OCI-LY7 (cell line): ENCODE results near the gene SEC14L1. TPM values are rescaled to one million over a fixed set of nuclear protein-coding genes. Genes with fewer than 3 reads are reported as not detected.

ENCODE experiments used
- BruUV-seq: library from RNA; stranded (reverse); fragments of 400-500 nt; replicated peaks from 2 replicates; lab custom pipeline; 2021; lab: Mats Ljungman, UMichigan
- CTCF ChIA-PET: fragments of 300-600 bp; sonication (Branson Sonifier 250); formaldehyde crosslinking; loops from one replicate; lab custom pipeline; 2022; ENCODE audit warnings: antibody characterized with exemption; ENCODE audit not compliant: unreplicated experiment; lab: Charles Lee
- POLR2A ChIA-PET: fragments of 300-600 bp; sonication (Branson Sonifier 250); formaldehyde crosslinking; loops from one replicate; lab custom pipeline; 2022; ENCODE audit warnings: antibody characterized with exemption; lab: Charles Lee
- DNase-seq: peaks from one replicate; pipeline ENCODE4 v3.0.0-alpha.2; 2015; ENCODE audit warnings: low spot score
- H2AFZ ChIP-seq: fragments of 200-600 bp; sonication (generic), shearing (Covaris generic); 2 replicates; pipeline ENCODE4 v1.6.1; 2014; ENCODE audit warnings: mild to moderate bottlenecking, antibody characterized with exemption, low read length, moderate library complexity
- H3K27ac ChIP-seq: fragments of 200-600 bp; sonication (generic); 2 replicates; pipeline ENCODE4 v1.5.1; 2014; ENCODE audit warnings: mixed run types, low read depth, mild to moderate bottlenecking, moderate library complexity, low read length, inconsistent platforms; ENCODE audit not compliant: poor library complexity, severe bottlenecking
- H3K36me3 ChIP-seq: fragments of 200-600 bp; sonication (generic); 2 replicates; pipeline ENCODE4 v1.6.1; 2014; ENCODE audit warnings: mild to moderate bottlenecking, antibody characterized with exemption, low read length, moderate library complexity, mixed read lengths; ENCODE audit not compliant: insufficient read depth
- H3K4me1 ChIP-seq: fragments of 200-600 bp; sonication (generic); 2 replicates; pipeline ENCODE4 v1.5.1; 2014; ENCODE audit warnings: mild to moderate bottlenecking, low read length; ENCODE audit not compliant: insufficient read depth, poor library complexity, severe bottlenecking
- H3K4me2 ChIP-seq: fragments of 200-600 bp; sonication (generic); 2 replicates; pipeline ENCODE4 v1.6.1; 2014; ENCODE audit warnings: mild to moderate bottlenecking, low read length
- H3K4me3 ChIP-seq: fragments of 200-600 bp; sonication (generic); 2 replicates; pipeline ENCODE4 v1.5.1; 2014; ENCODE audit warnings: mild to moderate bottlenecking, low read depth, low read length; ENCODE audit not compliant: poor library complexity, severe bottlenecking
- H3K79me2 ChIP-seq: fragments of 200-600 bp; sonication (generic); 2 replicates; pipeline ENCODE4 v1.6.1; 2016; ENCODE audit warnings: low read depth, mild to moderate bottlenecking, low read length, moderate library complexity, mixed read lengths; ENCODE audit not compliant: insufficient read depth
- H3K9me2 ChIP-seq: fragments of 200-600 bp; sonication (generic); 2 replicates; pipeline ENCODE4 v1.6.1; 2016; ENCODE audit warnings: mild to moderate bottlenecking, low read length, mixed read lengths; ENCODE audit not compliant: insufficient read depth
- H3K9me3 ChIP-seq: fragments of 200-600 bp; sonication (generic); 2 replicates; pipeline ENCODE4 v1.6.1; 2014; ENCODE audit warnings: mild to moderate bottlenecking, mixed run types, low read length, mixed read lengths
- H4K20me1 ChIP-seq: fragments of 200-600 bp; sonication (generic); 2 replicates; pipeline ENCODE4 v1.6.1; 2014; ENCODE audit warnings: mild to moderate bottlenecking, antibody characterized with exemption, low read length, moderate library complexity, mixed read lengths; ENCODE audit not compliant: insufficient read depth
- EZH2phosphoT487 ChIP-seq: fragments of 200-600 bp; sonication (generic); IDR thresholded peaks from 2 replicates; pipeline ENCODE4 v1.6.1; 2018; ENCODE audit warnings: low read depth, borderline replicate concordance, mild to moderate bottlenecking, mixed run types, antibody characterized with exemption, low read length, moderate library complexity, mixed read lengths
- intact Hi-C: fragments of 100-400 bp; cut with micrococcal nuclease; formaldehyde crosslinking; loops from one replicate; pipeline ENCODE4 v1.10.0; 2022; ENCODE audit not compliant: unreplicated experiment
- total RNA-seq, 2 experiments: library from RNA; depleted of rRNA in 1 of 2; stranded (reverse); fragments of >200 nt in 1 of 2; shearing (Covaris generic) in 1 of 2; gene quantifications; 2 replicates each; pipeline ENCODE4 v1.2.3, GENCODE V29; 2014 to 2022
- TF ChIP-seq, protein P1 (sequence below): fragments of 200-600 bp; sonication (generic); conservative IDR thresholded peaks from 2 replicates; pipeline ENCODE4 v1.5.1; 2014; ENCODE audit warnings: mild to moderate bottlenecking, antibody characterized with exemption, low read length, moderate library complexity, mixed read lengths

The SEC14L1 gene
- total RNA-seq, 2 experiments from 2014 or later, result 137 to 227 TPM

DNA sequence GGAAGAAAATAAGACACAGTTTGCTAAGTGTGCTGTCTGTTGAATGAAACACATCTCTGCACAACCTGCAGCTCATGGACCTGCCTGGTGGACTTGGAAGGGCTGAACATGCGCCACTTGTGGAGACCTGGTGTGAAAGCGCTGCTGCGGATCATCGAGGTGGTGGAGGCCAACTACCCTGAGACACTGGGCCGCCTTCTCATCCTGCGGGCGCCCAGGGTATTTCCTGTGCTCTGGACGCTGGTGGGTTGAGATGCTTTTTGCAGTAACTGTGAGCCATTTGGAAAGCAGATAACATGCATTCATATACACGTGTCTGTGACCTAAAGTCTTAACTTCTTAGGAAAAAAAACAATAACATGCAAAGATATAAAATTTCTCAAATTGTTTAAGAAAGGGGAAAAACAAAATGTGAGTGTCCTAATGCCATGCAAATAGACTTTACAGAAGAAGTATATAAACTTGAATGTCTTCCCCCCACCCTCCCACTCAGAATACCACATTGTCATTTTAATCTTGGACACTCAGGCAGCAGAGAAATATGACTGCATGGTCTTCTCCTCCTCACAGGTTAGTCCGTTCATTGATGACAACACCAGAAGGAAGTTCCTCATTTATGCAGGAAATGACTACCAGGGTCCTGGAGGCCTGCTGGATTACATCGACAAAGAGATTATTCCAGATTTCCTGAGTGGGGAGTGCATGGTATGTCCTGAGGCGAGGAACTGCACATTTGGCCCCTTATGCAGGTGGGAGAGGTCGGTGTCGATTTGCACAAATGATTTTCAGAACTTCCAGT, 65.6 kb downstream of the SEC14L1 start:
- H3K9me2 ChIP-seq, result no peaks in the 10 kb centered on the region
- peaks cover 98% of the 10 kb centered on the region for H3K36me3 ChIP-seq
- peaks cover 22% of the 10 kb centered on the region for H3K4me1 ChIP-seq
- H3K9me3 ChIP-seq, result no peaks in the 10 kb centered on the region
- H4K20me1 ChIP-seq, result no peaks in the 10 kb centered on the region; the same call in 1 of the 2 replicates
- no peaks in the 10 kb centered on the region for H3K79me2 ChIP-seq
- DNase-seq, result no peak
- ChIA-PET POLR2A (interaction anchor here (0.6 to 1.6 kb wide), 3 partner anchors 12 to 263 kb away, joined by 3 read pairs; no protein-coding TSS in a partner anchor), CTCF (no interaction called here)
- TF ChIP-seq, protein P1, sequence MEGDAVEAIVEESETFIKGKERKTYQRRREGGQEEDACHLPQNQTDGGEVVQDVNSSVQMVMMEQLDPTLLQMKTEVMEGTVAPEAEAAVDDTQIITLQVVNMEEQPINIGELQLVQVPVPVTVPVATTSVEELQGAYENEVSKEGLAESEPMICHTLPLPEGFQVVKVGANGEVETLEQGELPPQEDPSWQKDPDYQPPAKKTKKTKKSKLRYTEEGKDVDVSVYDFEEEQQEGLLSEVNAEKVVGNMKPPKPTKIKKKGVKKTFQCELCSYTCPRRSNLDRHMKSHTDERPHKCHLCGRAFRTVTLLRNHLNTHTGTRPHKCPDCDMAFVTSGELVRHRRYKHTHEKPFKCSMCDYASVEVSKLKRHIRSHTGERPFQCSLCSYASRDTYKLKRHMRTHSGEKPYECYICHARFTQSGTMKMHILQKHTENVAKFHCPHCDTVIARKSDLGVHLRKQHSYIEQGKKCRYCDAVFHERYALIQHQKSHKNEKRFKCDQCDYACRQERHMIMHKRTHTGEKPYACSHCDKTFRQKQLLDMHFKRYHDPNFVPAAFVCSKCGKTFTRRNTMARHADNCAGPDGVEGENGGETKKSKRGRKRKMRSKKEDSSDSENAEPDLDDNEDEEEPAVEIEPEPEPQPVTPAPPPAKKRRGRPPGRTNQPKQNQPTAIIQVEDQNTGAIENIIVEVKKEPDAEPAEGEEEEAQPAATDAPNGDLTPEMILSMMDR, result no peak
- no peak for TF ChIP-seq EZH2phosphoT487
- no peak overlapping the region for H3K4me2 ChIP-seq
- no TSS peak for BruUV-seq
- H2AFZ ChIP-seq, result no peak overlapping the region
- no peak overlapping the region for H3K27ac ChIP-seq
- H3K4me3 ChIP-seq, result no peak overlapping the region
- intact Hi-C loops, result no loop called here

DNA sequence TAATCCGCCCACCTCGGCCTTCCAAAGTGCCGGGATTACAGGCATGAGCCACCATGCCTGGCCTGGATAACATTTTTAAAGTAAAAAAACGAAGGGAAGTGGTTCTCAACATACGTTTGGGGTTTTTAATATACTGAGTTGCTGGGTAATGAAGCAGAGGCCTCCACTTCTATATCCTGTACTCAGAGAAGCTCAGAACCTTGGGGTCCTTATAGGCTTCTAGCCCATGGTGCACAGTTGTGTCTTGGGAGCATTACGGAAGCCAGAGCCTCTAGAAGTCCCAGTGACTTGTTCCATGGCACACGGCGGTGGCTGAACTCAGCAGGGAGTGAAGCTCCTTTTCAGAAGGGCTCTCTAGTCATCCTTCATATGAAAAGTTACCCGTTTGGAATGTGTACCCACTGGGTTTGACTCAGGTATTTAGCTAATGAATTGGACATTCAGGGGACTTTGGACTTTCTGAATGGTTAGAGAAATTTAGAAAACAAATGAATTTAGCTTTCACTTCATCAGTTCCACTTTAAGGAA, 67.0 kb downstream of the SEC14L1 start:
- H4K20me1 ChIP-seq, result no peaks in the 10 kb centered on the region; the same call in 1 of the 2 replicates
- no peak overlapping the region for H2AFZ ChIP-seq
- TF ChIP-seq, protein P1, result no peak
- no peak for TF ChIP-seq EZH2phosphoT487
- no peaks in the 10 kb centered on the region for H3K9me2 ChIP-seq
- no peaks in the 10 kb centered on the region for H3K9me3 ChIP-seq
- H3K27ac ChIP-seq, result no peak overlapping the region
- no peak overlapping the region for H3K4me2 ChIP-seq
- intact Hi-C loops, result no loop called here
- POLR2A ChIA-PET, result interaction anchor here (0.6 to 1.6 kb wide), 6 partner anchors 11 to 81 kb away, joined by 3 to 5 read pairs (median 4); no protein-coding TSS in a partner anchor
- H3K4me1 ChIP-seq, result peaks cover 35% of the 10 kb centered on the region
- no peak for DNase-seq
- H3K79me2 ChIP-seq, result no peaks in the 10 kb centered on the region
- H3K4me3 ChIP-seq, result no peak overlapping the region
- no TSS peak for BruUV-seq
- peaks cover 97% of the 10 kb centered on the region for H3K36me3 ChIP-seq
- CTCF ChIA-PET, result interaction anchor here (1.0 kb wide), 1 partner anchor 26 kb away, joined by 3 read pairs; no protein-coding TSS in a partner anchor
